Keratinocyte (primary cell): ENCODE data around the gene FGF4. TPM values are rescaled to one million over a fixed set of nuclear protein-coding genes. Genes with fewer than 3 reads are reported as not detected.

Experiments
- DNase-seq: peaks from one replicate; pipeline ENCODE4 v3.0.0-alpha.2; 2011; ENCODE audit warnings: low read depth, missing footprints, low spot score
- FAIRE-seq: peaks from 2 replicates; lab custom pipeline; 2011; peaks lifted over from hg19 to GRCh38; lab: Jason Lieb, UNC
- H2AFZ ChIP-seq: 2 replicates; pipeline ENCODE4 v1.6.0; 2012; ENCODE audit warnings: low read length, control low read depth, inconsistent platforms; ENCODE audit not compliant: control insufficient read depth
- H3K27ac ChIP-seq: 2 replicates; pipeline ENCODE4 v1.5.1; 2011; ENCODE audit warnings: low read length; ENCODE audit not compliant: control insufficient read depth, insufficient read depth
- H3K27me3 ChIP-seq: 3 replicates; pipeline ENCODE4 v1.6.0; 2011; ENCODE audit warnings: low read length; ENCODE audit not compliant: control insufficient read depth, insufficient read depth; ENCODE audit errors: extremely low read depth
- H3K36me3 ChIP-seq, 2 experiments: 2 replicates in 1 of 2; 3 replicates in 1 of 2; pipeline ENCODE4 v1.5.1; 2011; ENCODE audit warnings: low read length in 2 of 2, mild to moderate bottlenecking in 1 of 2; ENCODE audit not compliant: control insufficient read depth in 2 of 2, insufficient read depth in 2 of 2; ENCODE audit errors: extremely low read depth in 1 of 2
- H3K4me1 ChIP-seq: 3 replicates; pipeline ENCODE4 v1.5.1; 2011; ENCODE audit warnings: low read length; ENCODE audit not compliant: control insufficient read depth, insufficient read depth; ENCODE audit errors: extremely low read depth
- H3K4me2 ChIP-seq: 3 replicates; pipeline ENCODE4 v1.6.0; 2011; ENCODE audit warnings: low read depth, low read length; ENCODE audit not compliant: control insufficient read depth, insufficient read depth; ENCODE audit errors: extremely low read depth
- H3K4me3 ChIP-seq, 3 experiments: fragments of 200-600 bp in 1 of 3; sonication (generic) in 1 of 3; 2 replicates in 2 of 3; 3 replicates in 1 of 3; pipeline ENCODE4 v1.5.1; 2011 to 2016; ENCODE audit warnings: low read length in 3 of 3, mild to moderate bottlenecking in 3 of 3, control low read depth in 2 of 3, inconsistent platforms in 1 of 3, low read depth in 1 of 3, mixed read lengths in 1 of 3, mixed run types in 1 of 3, moderate library complexity in 1 of 3; ENCODE audit not compliant: control insufficient read depth in 2 of 3, insufficient read depth in 2 of 3; ENCODE audit errors: extremely low read depth in 1 of 3
- H3K79me2 ChIP-seq: 2 replicates; pipeline ENCODE4 v1.6.0; 2012; ENCODE audit warnings: low read length; ENCODE audit not compliant: control insufficient read depth, insufficient read depth
- H3K9ac ChIP-seq: 3 replicates; pipeline ENCODE4 v1.6.0; 2011; ENCODE audit warnings: low read length; ENCODE audit not compliant: control insufficient read depth, insufficient read depth; ENCODE audit errors: extremely low read depth
- H3K9me1 ChIP-seq: 3 replicates; pipeline ENCODE4 v1.6.0; 2011; ENCODE audit warnings: low read length; ENCODE audit not compliant: control insufficient read depth, insufficient read depth; ENCODE audit errors: extremely low read depth
- H3K9me3 ChIP-seq: 2 replicates; pipeline ENCODE4 v1.5.1; 2012; ENCODE audit warnings: low read depth, low read length; ENCODE audit not compliant: control insufficient read depth
- H4K20me1 ChIP-seq: 3 replicates; pipeline ENCODE4 v1.6.0; 2011; ENCODE audit warnings: low read length; ENCODE audit not compliant: control insufficient read depth, insufficient read depth; ENCODE audit errors: extremely low read depth
- CTCF ChIP-seq, 3 experiments: IDR thresholded peaks in 1 of 3; conservative IDR thresholded peaks in 1 of 3; optimal IDR thresholded peaks in 1 of 3; 2 replicates in 2 of 3; 3 replicates in 1 of 3; pipeline versions ENCODE3 to v1.5.1; 2011; ENCODE audit warnings: low read length in 3 of 3, mild to moderate bottlenecking in 3 of 3, moderate library complexity in 2 of 3, control low read depth in 1 of 3, inconsistent platforms in 1 of 3; ENCODE audit not compliant: insufficient read depth in 2 of 3; ENCODE audit errors: extremely low read depth in 1 of 3
- EZH2 ChIP-seq: IDR thresholded peaks from one replicate; pipeline ENCODE4 v1.6.1; 2012; ENCODE audit warnings: inconsistent platforms, mild to moderate bottlenecking, low read length, moderate library complexity
- dilution Hi-C: fragments of 300-500 bp; cut with MboI; formaldehyde crosslinking; loops from one replicate; pipeline ENCODE4 v1.7.0; 2020; ENCODE audit warnings: low sequenced_read_pairs; ENCODE audit not compliant: extremely low pct_ligation_motif_present
- polyA plus RNA-seq, 5 experiments: library from polyadenylated mRNA; depleted of rRNA in 3 of 5; stranded (reverse) in 3 of 5; stranded (forward) in 1 of 5; unstranded in 1 of 5; fragments of >200 nt; gene quantifications; 1 replicate in 1 of 5; 2 replicates in 3 of 5; 3 replicates in 1 of 5; pipeline versions ENCODE4 v1.2.1 to v1.2.3, GENCODE V29; 2011 to 2012; ENCODE audit warnings: missing spikeins in 2 of 5, low read depth in 1 of 5, low replicate concordance in 1 of 5

The FGF4 gene
- polyA plus RNA-seq, 1 donor (not counting 4 experiments of a cell fraction or from before 2014, with no cell fraction given) = not detected

GRCh38 chr11:69745201-69745600, 29.9 kb downstream of the FGF4 start:
- dilution Hi-C loops = no loop called here
- H3K9me3 ChIP-seq = no peaks in the 10 kb centered on the region
- no peaks in the 10 kb centered on the region for H3K9me1 ChIP-seq
- no peaks in the 10 kb centered on the region for H3K36me3 ChIP-seq
- no peaks in the 10 kb centered on the region for H3K79me2 ChIP-seq
- H3K4me3 ChIP-seq = no peak overlapping the region
- no peak overlapping the region for H3K4me2 ChIP-seq
- FAIRE-seq = no peak
- no peak overlapping the region for H3K9ac ChIP-seq
- no peak for TF ChIP-seq CTCF (optimal IDR thresholded peaks at IDR 0.05 in 1 of 3, IDR thresholded peaks at IDR 0.05 in 1 of 3, conservative IDR thresholded peaks at IDR 0.05 in 1 of 3; ENCODE audit: extremely low read depth in 1 of 3, insufficient read depth in 2 of 3, low read length in 3 of 3)
- no peak for TF ChIP-seq EZH2
- H2AFZ ChIP-seq = no peak overlapping the region
- no peaks in the 10 kb centered on the region for H3K4me1 ChIP-seq
- H4K20me1 ChIP-seq = no peaks in the 10 kb centered on the region
- no peak overlapping the region for H3K27ac ChIP-seq
- peaks cover 12% of the 10 kb centered on the region for H3K27me3 ChIP-seq
- no peak for DNase-seq

GRCh38 chr11:69744435-69744834, 30.7 kb downstream of the FGF4 start:
- Histone ChIP-seq H3K79me2 (no peaks in the 10 kb centered on the region), H2AFZ (no peak overlapping the region), H3K9me1 (no peaks in the 10 kb centered on the region), H4K20me1 (no peaks in the 10 kb centered on the region), H3K27ac (no peak overlapping the region), H3K4me2 (no peak overlapping the region), H3K4me1 (no peaks in the 10 kb centered on the region), H3K4me3 (no peak overlapping the region), H3K36me3 (no peaks in the 10 kb centered on the region), H3K9me3 (no peaks in the 10 kb centered on the region), H3K9ac (no peak overlapping the region), H3K27me3 (peaks cover 12% of the 10 kb centered on the region)
- dilution Hi-C loops = no loop called here
- FAIRE-seq = no peak
- TF ChIP-seq EZH2 = no peak
- DNase-seq = no peak

GRCh38 chr11:69734841-69735240, 40.3 kb downstream of the FGF4 start:
- H3K9ac ChIP-seq = no peak overlapping the region
- H3K9me3 ChIP-seq = peaks cover 2% of the 10 kb centered on the region
- no peaks in the 10 kb centered on the region for H3K4me1 ChIP-seq
- no peaks in the 10 kb centered on the region for H4K20me1 ChIP-seq
- H3K27ac ChIP-seq = no peak overlapping the region
- TF ChIP-seq CTCF (optimal IDR thresholded peaks at IDR 0.05 in 1 of 3, IDR thresholded peaks at IDR 0.05 in 1 of 3, conservative IDR thresholded peaks at IDR 0.05 in 1 of 3; ENCODE audit: extremely low read depth in 1 of 3, insufficient read depth in 2 of 3, low read length in 3 of 3) (no peak), EZH2 (no peak)
- FAIRE-seq = no peak
- no peaks in the 10 kb centered on the region for H3K79me2 ChIP-seq
- DNase-seq = no peak
- no peak overlapping the region for H2AFZ ChIP-seq
- no peak overlapping the region for H3K4me3 ChIP-seq
- no peaks in the 10 kb centered on the region for H3K9me1 ChIP-seq
- peaks cover 6% of the 10 kb centered on the region for H3K27me3 ChIP-seq
- dilution Hi-C loops = no loop called here
- no peak overlapping the region for H3K4me2 ChIP-seq
- H3K36me3 ChIP-seq = no peaks in the 10 kb centered on the region
